ENCODE measurements around the gene GLT8D2.

DNA sequence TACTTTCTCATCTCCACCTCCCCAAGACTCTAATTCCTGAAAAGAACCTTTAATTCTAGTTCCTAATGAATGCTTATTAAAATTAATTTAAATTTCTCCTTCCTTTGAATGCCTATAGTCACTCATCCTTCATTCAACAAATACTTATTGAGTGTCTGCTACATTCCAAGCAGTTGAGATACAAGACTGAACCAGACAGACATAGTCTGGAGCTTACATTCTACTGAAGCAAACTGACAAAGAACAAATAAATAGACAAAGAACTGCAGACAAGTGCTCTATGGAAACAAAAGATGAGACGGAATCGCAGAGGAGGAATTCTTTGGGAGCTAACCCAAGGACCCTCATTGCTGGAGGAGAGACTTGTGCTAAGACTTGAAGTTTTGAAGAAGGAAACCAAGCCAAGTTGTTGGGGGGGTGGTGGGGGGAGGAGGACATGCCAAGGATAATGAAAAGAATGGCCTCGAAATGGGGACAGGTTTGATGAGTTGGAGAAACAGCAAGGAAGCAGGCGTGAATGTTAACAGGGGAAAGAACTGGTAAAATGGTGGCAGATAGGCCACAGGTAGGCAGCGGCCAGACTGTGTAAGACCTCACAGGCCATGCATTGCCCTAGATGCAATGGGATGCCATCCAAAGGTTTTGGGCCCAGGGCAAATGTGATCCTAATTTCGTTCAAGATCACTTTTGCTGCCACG lies 94.0 kb downstream of the GLT8D2 start:
- TF ChIP-seq POLR2A (IDR thresholded peaks at IDR 0.05) (no peak), CTCF (IDR thresholded peaks at IDR 0.05) (no peak)

Measured in esophagus squamous epithelium (tissue), 4 donors.